SK-N-SH (cell line): ENCODE data around the gene COX8A. TPM values are rescaled to one million over a fixed set of nuclear protein-coding genes. Genes with fewer than 3 reads are reported as not detected.

ENCODE experiments used
- CTCF ChIA-PET: fragments of 300-600, 350-600 bp; formaldehyde crosslinking; extraction: SDS; loops from one replicate; lab custom pipeline; 2021; lab: Yijun Ruan, JAX
- POLR2A ChIA-PET: fragments of 350-600 bp; sonication (Branson Sonifier 250); formaldehyde crosslinking; extraction: SDS; loops from one replicate; lab custom pipeline; 2020; ENCODE audit warnings: antibody characterized with exemption, inconsistent platforms; lab: Yijun Ruan, JAX
- DNase-seq: peaks from one replicate; pipeline ENCODE4 v3.0.0; 2012
- H2AFZ ChIP-seq: fragments of 200-600 bp; sonication (generic); 2 replicates; pipeline ENCODE4 v1.8.1; 2016; ENCODE audit warnings: antibody characterized with exemption, mild to moderate bottlenecking, low read depth
- H3F3A ChIP-seq: fragments of 200-600 bp; sonication (generic); replicated peaks from 2 replicates; pipeline ENCODE3; 2016; ENCODE audit warnings: antibody characterized with exemption, mild to moderate bottlenecking; ENCODE audit not compliant: insufficient read depth
- H3K27ac ChIP-seq, 2 experiments: fragments of 200-500 bp in 1 of 2; fragments of 200-600 bp in 1 of 2; sonication (Bioruptor generic) in 1 of 2; sonication (generic), shearing (Covaris generic) in 1 of 2; 2 replicates each; pipeline versions ENCODE4 v1.5.1 to v1.6.1; 2014 to 2016; ENCODE audit warnings: low read depth in 2 of 2, inconsistent platforms in 1 of 2, low read length in 1 of 2, mild to moderate bottlenecking in 1 of 2, mixed read lengths in 1 of 2
- H3K27me3 ChIP-seq: fragments of 200-600 bp; sonication (generic), shearing (Covaris generic); 2 replicates; pipeline ENCODE4 v1.6.1; 2016; ENCODE audit warnings: mixed run types; ENCODE audit not compliant: insufficient read depth
- H3K36me3 ChIP-seq, 2 experiments: fragments of 200-500 bp in 1 of 2; fragments of 200-600 bp in 1 of 2; sonication (Bioruptor generic) in 1 of 2; sonication (generic) in 1 of 2; replicated peaks in 1 of 2; 2 replicates each; pipeline versions ENCODE3 to v1.5.1; 2014 to 2016; ENCODE audit warnings: low read length in 1 of 2, mild to moderate bottlenecking in 1 of 2; ENCODE audit not compliant: insufficient read depth in 2 of 2, control insufficient read depth in 1 of 2
- H3K4me1 ChIP-seq, 2 experiments: fragments of 200-500 bp in 1 of 2; fragments of 200-600 bp in 1 of 2; sonication (Bioruptor generic) in 1 of 2; sonication (generic), shearing (Covaris generic) in 1 of 2; 2 replicates each; pipeline versions ENCODE4 v1.5.1 to v1.6.1; 2014 to 2016; ENCODE audit warnings: low read depth in 1 of 2, low read length in 1 of 2, mixed run types in 1 of 2; ENCODE audit not compliant: insufficient read depth in 2 of 2, control insufficient read depth in 1 of 2
- H3K4me2 ChIP-seq: fragments of 200-600 bp; sonication (generic), shearing (Covaris generic); 2 replicates; pipeline ENCODE4 v1.6.1; 2017; ENCODE audit warnings: mixed run types
- H3K4me3 ChIP-seq, 2 experiments: fragments of 200-500 bp in 1 of 2; fragments of 200-600 bp in 1 of 2; sonication (Bioruptor generic) in 1 of 2; sonication (generic), shearing (Covaris generic) in 1 of 2; 2 replicates each; pipeline versions ENCODE4 v1.5.1 to v1.8.1; 2014 to 2016; ENCODE audit warnings: low read depth in 2 of 2, inconsistent platforms in 1 of 2, low read length in 1 of 2, mild to moderate bottlenecking in 1 of 2, mixed read lengths in 1 of 2, moderate library complexity in 1 of 2
- H3K79me2 ChIP-seq: fragments of 200-600 bp; sonication (generic); 2 replicates; pipeline ENCODE4 v1.8.1; 2017; ENCODE audit warnings: mild to moderate bottlenecking; ENCODE audit not compliant: insufficient read depth
- H3K9ac ChIP-seq: fragments of 200-600 bp; sonication (generic); 2 replicates; pipeline ENCODE4 v1.6.1; 2017; ENCODE audit warnings: mixed run types
- H3K9me2 ChIP-seq: fragments of 200-600 bp; sonication (generic); 2 replicates; pipeline ENCODE4 v1.6.1; 2017; ENCODE audit warnings: mixed run types
- H3K9me3 ChIP-seq: fragments of 200-600 bp; sonication (generic); 2 replicates; pipeline ENCODE4 v1.6.1; 2017; ENCODE audit warnings: mixed run types, mild to moderate bottlenecking, moderate library complexity
- H4K20me1 ChIP-seq: fragments of 200-600 bp; sonication (generic); 2 replicates; pipeline ENCODE4 v1.6.1; 2017; ENCODE audit warnings: mild to moderate bottlenecking, mixed run types; ENCODE audit not compliant: insufficient read depth
- CHD2 ChIP-seq: fragments of 150-350 bp; IDR thresholded peaks from 2 replicates; pipeline ENCODE4 v1.6.1; 2018; ENCODE audit warnings: low read length; ENCODE audit not compliant: partially characterized antibody
- ELF1 ChIP-seq: IDR thresholded peaks from 2 replicates; pipeline ENCODE4 v1.4.0; 2012
- EZH2phosphoT487 ChIP-seq: fragments of 200-600 bp; sonication (generic); IDR thresholded peaks from 2 replicates; pipeline ENCODE4 v1.6.1; 2017; ENCODE audit warnings: low read depth, mixed run types, mild to moderate bottlenecking, antibody characterized with exemption, moderate library complexity, borderline replicate concordance
- FOSL2 ChIP-seq: IDR thresholded peaks from 2 replicates; pipeline ENCODE4 v1.4.0; 2012; ENCODE audit warnings: low read depth, mild to moderate bottlenecking, moderate library complexity, borderline replicate concordance
- FOXJ3 ChIP-seq: sonication (generic); formaldehyde crosslinking; IDR thresholded peaks from 2 replicates; pipeline ENCODE4 v1.5.1; 2020; ENCODE audit warnings: mild to moderate bottlenecking, missing genetic modification reagents
- FOXM1 ChIP-seq: IDR thresholded peaks from 2 replicates; pipeline ENCODE4 v1.4.0; 2012; ENCODE audit warnings: low read depth, mild to moderate bottlenecking
- GATA2 ChIP-seq: sonication (generic); formaldehyde crosslinking; IDR thresholded peaks from 2 replicates; pipeline ENCODE4 v1.5.0; 2020; ENCODE audit warnings: mild to moderate bottlenecking, missing genetic modification reagents
- JUND ChIP-seq: IDR thresholded peaks from 2 replicates; pipeline ENCODE4 v1.4.0; 2012
- MAX ChIP-seq: IDR thresholded peaks from 2 replicates; pipeline ENCODE4 v1.4.0; 2012; ENCODE audit warnings: low read depth
- MXI1 ChIP-seq: IDR thresholded peaks from 2 replicates; pipeline ENCODE4 v1.6.1; 2012; ENCODE audit warnings: mild to moderate bottlenecking, low read depth, low read length, improper control_type of control experiment
- RFX5 ChIP-seq: IDR thresholded peaks from 2 replicates; pipeline ENCODE4 v1.6.1; 2012; ENCODE audit warnings: mild to moderate bottlenecking, improper control_type of control experiment, low read length
- RXRA ChIP-seq: IDR thresholded peaks from 2 replicates; pipeline ENCODE4 v1.4.0; 2012; ENCODE audit warnings: low read depth, mild to moderate bottlenecking, borderline replicate concordance
- SIN3A ChIP-seq: IDR thresholded peaks from 2 replicates; pipeline ENCODE4 v1.6.1; 2012; ENCODE audit warnings: low read depth, mild to moderate bottlenecking, low read length, moderate library complexity, borderline replicate concordance
- SMC3 ChIP-seq: IDR thresholded peaks from 2 replicates; pipeline ENCODE4 v1.6.1; 2012; ENCODE audit warnings: low read depth, low read length, improper control_type of control experiment
- TEAD4 ChIP-seq: IDR thresholded peaks from 2 replicates; pipeline ENCODE4 v1.4.0; 2012; ENCODE audit warnings: mild to moderate bottlenecking, borderline replicate concordance; ENCODE audit not compliant: insufficient read depth
- USF2 ChIP-seq: fragments of 150-350 bp; IDR thresholded peaks from 2 replicates; pipeline ENCODE4 v1.6.1; 2017; ENCODE audit warnings: antibody characterized with exemption, low read length, low read depth, borderline replicate concordance
- YY1 ChIP-seq: IDR thresholded peaks from 2 replicates; pipeline ENCODE4 v1.4.0; 2012; ENCODE audit warnings: low read depth, mild to moderate bottlenecking
- WGBS: methylation state at CpG from one replicate; pipeline ENCODE4 v1.1.6; 2017; ENCODE audit warnings: low lambda C conversion rate; 5-methylcytosine and 5-hydroxymethylcytosine counted together
- polyA plus RNA-seq, 3 experiments: library from polyadenylated mRNA; depleted of rRNA; stranded (reverse); fragments of >200 nt; gene quantifications; 2 replicates each; pipeline ENCODE4 v1.2.3, GENCODE V29; 2012
- TF ChIP-seq, protein P1 (sequence below): IDR thresholded peaks from 2 replicates; pipeline ENCODE4 v1.6.1; 2012; ENCODE audit warnings: mild to moderate bottlenecking, low read depth, low read length, moderate library complexity
- TF ChIP-seq, protein P2 (sequence below): IDR thresholded peaks from 2 replicates; pipeline ENCODE4 v1.4.0; 2012; ENCODE audit warnings: low read depth, borderline replicate concordance
- TF ChIP-seq, protein P3 (sequence below): fragments of 150-350 bp; IDR thresholded peaks from 2 replicates; pipeline ENCODE4 v1.6.1; 2016; ENCODE audit warnings: mild to moderate bottlenecking, low read depth, low read length

The COX8A gene
- polyA plus RNA-seq, 1 of the 3 experiments (the other 2 are of a cell fraction): 824 TPM

GRCh38 chr11:63938479-63939396 is 35.7 kb upstream of the COX8A start, which contains the start of gene NAA40 (continued):
- TF ChIP-seq RXRA (no peak), ELF1 (no peak; the same call in 1 of the 2 replicates), YY1 (no peak), GATA2 (CRISPR knock-in tag) (no peak), CHD2 (no peak), USF2 (peak; percentile 43; the same call in 1 of the 2 replicates), SIN3A (peak; percentile 92), MAX (peak; percentile 56; the same call in 1 of the 2 replicates)
- TF ChIP-seq, protein P1, sequence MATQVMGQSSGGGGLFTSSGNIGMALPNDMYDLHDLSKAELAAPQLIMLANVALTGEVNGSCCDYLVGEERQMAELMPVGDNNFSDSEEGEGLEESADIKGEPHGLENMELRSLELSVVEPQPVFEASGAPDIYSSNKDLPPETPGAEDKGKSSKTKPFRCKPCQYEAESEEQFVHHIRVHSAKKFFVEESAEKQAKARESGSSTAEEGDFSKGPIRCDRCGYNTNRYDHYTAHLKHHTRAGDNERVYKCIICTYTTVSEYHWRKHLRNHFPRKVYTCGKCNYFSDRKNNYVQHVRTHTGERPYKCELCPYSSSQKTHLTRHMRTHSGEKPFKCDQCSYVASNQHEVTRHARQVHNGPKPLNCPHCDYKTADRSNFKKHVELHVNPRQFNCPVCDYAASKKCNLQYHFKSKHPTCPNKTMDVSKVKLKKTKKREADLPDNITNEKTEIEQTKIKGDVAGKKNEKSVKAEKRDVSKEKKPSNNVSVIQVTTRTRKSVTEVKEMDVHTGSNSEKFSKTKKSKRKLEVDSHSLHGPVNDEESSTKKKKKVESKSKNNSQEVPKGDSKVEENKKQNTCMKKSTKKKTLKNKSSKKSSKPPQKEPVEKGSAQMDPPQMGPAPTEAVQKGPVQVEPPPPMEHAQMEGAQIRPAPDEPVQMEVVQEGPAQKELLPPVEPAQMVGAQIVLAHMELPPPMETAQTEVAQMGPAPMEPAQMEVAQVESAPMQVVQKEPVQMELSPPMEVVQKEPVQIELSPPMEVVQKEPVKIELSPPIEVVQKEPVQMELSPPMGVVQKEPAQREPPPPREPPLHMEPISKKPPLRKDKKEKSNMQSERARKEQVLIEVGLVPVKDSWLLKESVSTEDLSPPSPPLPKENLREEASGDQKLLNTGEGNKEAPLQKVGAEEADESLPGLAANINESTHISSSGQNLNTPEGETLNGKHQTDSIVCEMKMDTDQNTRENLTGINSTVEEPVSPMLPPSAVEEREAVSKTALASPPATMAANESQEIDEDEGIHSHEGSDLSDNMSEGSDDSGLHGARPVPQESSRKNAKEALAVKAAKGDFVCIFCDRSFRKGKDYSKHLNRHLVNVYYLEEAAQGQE: peak; percentile 50; the same call in 1 of the 2 replicates

DNA sequence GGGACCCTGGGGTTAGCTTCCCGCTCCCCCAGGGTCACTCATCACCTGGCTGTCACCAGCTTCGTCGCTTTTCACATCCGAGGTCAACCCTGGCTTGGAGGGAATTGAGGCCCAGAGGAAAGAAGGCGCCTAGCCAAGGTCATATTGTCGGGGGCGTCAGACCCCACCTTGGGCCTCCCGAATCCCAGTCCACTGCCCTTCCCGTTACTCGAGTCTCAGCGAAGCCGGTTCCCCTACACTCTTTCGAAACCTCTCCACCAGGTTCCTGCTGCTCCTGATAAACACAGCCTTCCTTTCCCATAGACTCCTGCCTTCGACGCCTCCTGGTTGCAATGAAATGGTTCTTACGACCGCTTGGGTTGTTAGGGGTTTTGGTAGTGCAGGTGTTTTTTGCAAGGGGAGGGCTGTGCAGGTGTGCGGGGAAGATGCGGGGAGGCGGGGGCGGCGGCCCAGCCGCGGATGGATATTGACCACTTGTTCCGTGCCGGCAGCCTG is 35.0 kb upstream of the COX8A start:
- Histone ChIP-seq H3K4me1 (peaks cover 12 to 17% of the 10 kb centered on the region in 2 experiments; a peak in 2 of 4 replicates), H3K36me3 (peaks cover 0 to 2% of the 10 kb centered on the region in 2 experiments), H3F3A (no peaks in the 10 kb centered on the region), H3K27ac (peak overlapping the region; percentile 42 to 82; a peak in 3 of 4 replicates), H3K4me2 (peak overlapping the region; percentile 99), H4K20me1 (peaks cover 16% of the 10 kb centered on the region; the same call in 1 of the 2 replicates), H3K27me3 (no peaks in the 10 kb centered on the region), H2AFZ (peak overlapping the region; percentile 74; the same call in 1 of the 2 replicates), H3K9ac (peak overlapping the region; percentile 79), H3K9me2 (no peaks in the 10 kb centered on the region), H3K79me2 (peaks cover 54% of the 10 kb centered on the region), H3K9me3 (no peaks in the 10 kb centered on the region), H3K4me3 (peak overlapping the region; percentile 69 to 79)
- ChIA-PET CTCF (interaction anchor here (0.9 to 2.9 kb wide), 7 partner anchors 13 to 171 kb away, joined by 3 to 14 read pairs (median 3); partner anchors contain the start of genes RCOR2 and ZFTA), POLR2A (interaction anchor here (1.1 kb wide), 1 partner anchor 22 kb away, joined by 7 read pairs; the partner anchor contains the start of gene RCOR2)
- no peak for DNase-seq
- WGBS: 7% methylated on average over 22 of the region's 26 CpGs
- no peak for TF ChIP-seq EZH2phosphoT487
- no peak for TF ChIP-seq RFX5
- TF ChIP-seq JUND: no peak
- no peak for TF ChIP-seq FOSL2
- TF ChIP-seq, protein P2, sequence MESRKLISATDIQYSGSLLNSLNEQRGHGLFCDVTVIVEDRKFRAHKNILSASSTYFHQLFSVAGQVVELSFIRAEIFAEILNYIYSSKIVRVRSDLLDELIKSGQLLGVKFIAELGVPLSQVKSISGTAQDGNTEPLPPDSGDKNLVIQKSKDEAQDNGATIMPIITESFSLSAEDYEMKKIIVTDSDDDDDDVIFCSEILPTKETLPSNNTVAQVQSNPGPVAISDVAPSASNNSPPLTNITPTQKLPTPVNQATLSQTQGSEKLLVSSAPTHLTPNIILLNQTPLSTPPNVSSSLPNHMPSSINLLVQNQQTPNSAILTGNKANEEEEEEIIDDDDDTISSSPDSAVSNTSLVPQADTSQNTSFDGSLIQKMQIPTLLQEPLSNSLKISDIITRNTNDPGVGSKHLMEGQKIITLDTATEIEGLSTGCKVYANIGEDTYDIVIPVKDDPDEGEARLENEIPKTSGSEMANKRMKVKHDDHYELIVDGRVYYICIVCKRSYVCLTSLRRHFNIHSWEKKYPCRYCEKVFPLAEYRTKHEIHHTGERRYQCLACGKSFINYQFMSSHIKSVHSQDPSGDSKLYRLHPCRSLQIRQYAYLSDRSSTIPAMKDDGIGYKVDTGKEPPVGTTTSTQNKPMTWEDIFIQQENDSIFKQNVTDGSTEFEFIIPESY: no peak
- TF ChIP-seq, protein P3, sequence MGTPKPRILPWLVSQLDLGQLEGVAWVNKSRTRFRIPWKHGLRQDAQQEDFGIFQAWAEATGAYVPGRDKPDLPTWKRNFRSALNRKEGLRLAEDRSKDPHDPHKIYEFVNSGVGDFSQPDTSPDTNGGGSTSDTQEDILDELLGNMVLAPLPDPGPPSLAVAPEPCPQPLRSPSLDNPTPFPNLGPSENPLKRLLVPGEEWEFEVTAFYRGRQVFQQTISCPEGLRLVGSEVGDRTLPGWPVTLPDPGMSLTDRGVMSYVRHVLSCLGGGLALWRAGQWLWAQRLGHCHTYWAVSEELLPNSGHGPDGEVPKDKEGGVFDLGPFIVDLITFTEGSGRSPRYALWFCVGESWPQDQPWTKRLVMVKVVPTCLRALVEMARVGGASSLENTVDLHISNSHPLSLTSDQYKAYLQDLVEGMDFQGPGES: no peak
- TF ChIP-seq TEAD4: no peak
- no peak for TF ChIP-seq SMC3
- TF ChIP-seq FOXJ3 (CRISPR knock-in tag): no peak
- TF ChIP-seq MAX: no peak
- TF ChIP-seq MXI1: no peak
- no peak for TF ChIP-seq FOXM1
